Measurements from ENCODE around the gene MTARC2.

Gene MTARC2

GRCh38 chr1:220806408-220806807 is 58.3 kb downstream of the MTARC2 start:
- Mint-ChIP-seq H3K36me3 (ENCODE audit: insufficient read depth) (no peaks in the 10 kb centered on the region), H3K27ac (no peak overlapping the region), H3K9me3 (no peaks in the 10 kb centered on the region), H3K4me3 (no peak overlapping the region), H3K27me3 (peaks cover 33 to 51% of the 10 kb centered on the region in 2 donors), H3K4me1 (ENCODE audit: low read depth in 2 of 2) (peaks cover 4 to 7% of the 10 kb centered on the region in 2 donors)
- ATAC-seq (replicated peaks) (no peak), DNase-seq (no peak)

- no peak overlapping the region for H3K27ac Mint-ChIP-seq
- H3K4me1 Mint-ChIP-seq (ENCODE audit: low read depth in 2 of 2) = peaks cover 4 to 7% of the 10 kb centered on the region in 2 donors
- H3K9me3 Mint-ChIP-seq = no peaks in the 10 kb centered on the region
- H3K36me3 Mint-ChIP-seq (ENCODE audit: insufficient read depth) = no peaks in the 10 kb centered on the region
- DNase-seq (no peak), ATAC-seq (replicated peaks) (no peak)
- no peak overlapping the region for H3K4me3 Mint-ChIP-seq
- H3K27me3 Mint-ChIP-seq = peaks cover 32 to 37% of the 10 kb centered on the region in 2 donors
These were observed 59.6 kb downstream of the MTARC2 start for GRCh38 chr1:220807726-220808125.

GRCh38 chr1:220808345-220809186 is 60.4 kb downstream of the MTARC2 start:
- Mint-ChIP-seq H3K36me3 (ENCODE audit: insufficient read depth) (no peaks in the 10 kb centered on the region), H3K4me3 (no peak overlapping the region), H3K9me3 (no peaks in the 10 kb centered on the region), H3K4me1 (ENCODE audit: low read depth in 2 of 2) (peaks cover 4 to 7% of the 10 kb centered on the region in 2 donors), H3K27me3 (peaks cover 33 to 36% of the 10 kb centered on the region in 2 donors), H3K27ac (no peak overlapping the region)
- no peak for ATAC-seq (replicated peaks)
- DNase-seq = no peak

GRCh38 chr1:220809187-220809550 is 61.0 kb downstream of the MTARC2 start:
- DNase-seq (no peak), ATAC-seq (replicated peaks) (no peak)
- Mint-ChIP-seq H3K4me3 (no peak overlapping the region), H3K27me3 (peaks cover 36 to 39% of the 10 kb centered on the region in 2 donors), H3K36me3 (ENCODE audit: insufficient read depth) (no peaks in the 10 kb centered on the region), H3K4me1 (ENCODE audit: low read depth in 2 of 2) (peaks cover 4 to 7% of the 10 kb centered on the region in 2 donors), H3K9me3 (no peaks in the 10 kb centered on the region), H3K27ac (no peak overlapping the region)

- Mint-ChIP-seq H3K27ac (no peak overlapping the region), H3K27me3 (peaks cover 38 to 44% of the 10 kb centered on the region in 2 donors), H3K36me3 (ENCODE audit: insufficient read depth) (no peaks in the 10 kb centered on the region), H3K4me3 (no peak overlapping the region), H3K4me1 (ENCODE audit: low read depth in 2 of 2) (peaks cover 4 to 7% of the 10 kb centered on the region in 2 donors), H3K9me3 (no peaks in the 10 kb centered on the region)
- ATAC-seq (replicated peaks) (no peak), DNase-seq (no peak)
These were observed 61.6 kb downstream of the MTARC2 start for GRCh38 chr1:220809704-220810103.

GRCh38 chr1:220810179-220810653 is 62.1 kb downstream of the MTARC2 start:
- Mint-ChIP-seq H3K27me3 (peaks cover 38 to 47% of the 10 kb centered on the region in 2 donors), H3K4me3 (peak overlapping the region; percentile 46 to 66), H3K27ac (no peak overlapping the region), H3K9me3 (no peaks in the 10 kb centered on the region), H3K36me3 (ENCODE audit: insufficient read depth) (no peaks in the 10 kb centered on the region), H3K4me1 (ENCODE audit: low read depth in 2 of 2) (peaks cover 4 to 7% of the 10 kb centered on the region in 2 donors)
- ATAC-seq (replicated peaks) (peak; percentile 86), DNase-seq (peak; percentile 33 to 42 (median 33))

- ATAC-seq (replicated peaks) (no peak), DNase-seq (no peak)
- Mint-ChIP-seq H3K36me3 (ENCODE audit: insufficient read depth) (no peaks in the 10 kb centered on the region), H3K9me3 (no peaks in the 10 kb centered on the region), H3K4me1 (ENCODE audit: low read depth in 2 of 2) (peaks cover 4 to 7% of the 10 kb centered on the region in 2 donors), H3K27ac (no peak overlapping the region), H3K27me3 (peaks cover 38 to 54% of the 10 kb centered on the region in 2 donors), H3K4me3 (no peak overlapping the region)
These were observed 62.8 kb downstream of the MTARC2 start for GRCh38 chr1:220810963-220811362.

GRCh38 chr1:220811695-220812094 is 63.6 kb downstream of the MTARC2 start:
- Mint-ChIP-seq H3K4me1 (ENCODE audit: low read depth in 2 of 2) (peaks cover 4 to 7% of the 10 kb centered on the region in 2 donors), H3K36me3 (ENCODE audit: insufficient read depth) (no peaks in the 10 kb centered on the region), H3K9me3 (no peaks in the 10 kb centered on the region), H3K27ac (no peak overlapping the region), H3K4me3 (no peak overlapping the region), H3K27me3 (peaks cover 33 to 54% of the 10 kb centered on the region in 2 donors)
- no peak for DNase-seq
- no peak for ATAC-seq (replicated peaks)

- no peaks in the 10 kb centered on the region for H3K9me3 Mint-ChIP-seq
- H3K4me1 Mint-ChIP-seq (ENCODE audit: low read depth in 2 of 2) = peaks cover 4 to 7% of the 10 kb centered on the region in 2 donors
- H3K27me3 Mint-ChIP-seq = peaks cover 29 to 54% of the 10 kb centered on the region in 2 donors
- H3K36me3 Mint-ChIP-seq (ENCODE audit: insufficient read depth) = no peaks in the 10 kb centered on the region
- no peak for ATAC-seq (replicated peaks)
- no peak overlapping the region for H3K4me3 Mint-ChIP-seq
- DNase-seq = no peak
- no peak overlapping the region for H3K27ac Mint-ChIP-seq
These were observed 64.2 kb downstream of the MTARC2 start for GRCh38 chr1:220812308-220812707.

- Mint-ChIP-seq H3K27ac (no peak overlapping the region), H3K4me3 (no peak overlapping the region), H3K9me3 (no peaks in the 10 kb centered on the region), H3K27me3 (peaks cover 26 to 56% of the 10 kb centered on the region in 2 donors), H3K4me1 (ENCODE audit: low read depth in 2 of 2) (peaks cover 4 to 7% of the 10 kb centered on the region in 2 donors), H3K36me3 (ENCODE audit: insufficient read depth) (no peaks in the 10 kb centered on the region)
- DNase-seq (no peak), ATAC-seq (replicated peaks) (no peak)
These were observed 64.9 kb downstream of the MTARC2 start for GRCh38 chr1:220813013-220813412.

- no peak overlapping the region for H3K27ac Mint-ChIP-seq
- no peak overlapping the region for H3K4me3 Mint-ChIP-seq
- H3K9me3 Mint-ChIP-seq = no peaks in the 10 kb centered on the region
- H3K36me3 Mint-ChIP-seq (ENCODE audit: insufficient read depth) = no peaks in the 10 kb centered on the region
- no peak for DNase-seq
- peaks cover 16 to 52% of the 10 kb centered on the region in 2 donors for H3K27me3 Mint-ChIP-seq
- H3K4me1 Mint-ChIP-seq (ENCODE audit: low read depth in 2 of 2) = peaks cover 1 to 3% of the 10 kb centered on the region in 2 donors
- no peak for ATAC-seq (replicated peaks)
These were observed 67.3 kb downstream of the MTARC2 start for GRCh38 chr1:220815409-220815808.

- peaks cover 15 to 37% of the 10 kb centered on the region in 2 donors for H3K27me3 Mint-ChIP-seq
- no peak for DNase-seq
- H3K4me1 Mint-ChIP-seq (ENCODE audit: low read depth in 2 of 2) = no peaks in the 10 kb centered on the region
- ATAC-seq (replicated peaks) = no peak
- no peaks in the 10 kb centered on the region for H3K36me3 Mint-ChIP-seq (ENCODE audit: insufficient read depth)
- H3K9me3 Mint-ChIP-seq = peaks cover 0 to 1% of the 10 kb centered on the region in 2 donors
- no peak overlapping the region for H3K27ac Mint-ChIP-seq
- no peak overlapping the region for H3K4me3 Mint-ChIP-seq
These were observed 69.8 kb downstream of the MTARC2 start for GRCh38 chr1:220817907-220818306.

- ATAC-seq (replicated peaks) (no peak), DNase-seq (no peak)
- Mint-ChIP-seq H3K9me3 (peaks cover 0 to 1% of the 10 kb centered on the region in 2 donors), H3K36me3 (ENCODE audit: insufficient read depth) (no peaks in the 10 kb centered on the region), H3K27ac (no peak overlapping the region), H3K4me1 (ENCODE audit: low read depth in 2 of 2) (no peaks in the 10 kb centered on the region), H3K4me3 (no peak overlapping the region), H3K27me3 (peaks cover 8 to 30% of the 10 kb centered on the region in 2 donors)
These were observed 70.5 kb downstream of the MTARC2 start for GRCh38 chr1:220818421-220819173.

All from effector memory CD8-positive, alpha-beta T cell (primary cell).